ENCODE data around the gene TTLL7. TPM values are rescaled to one million over a fixed set of nuclear protein-coding genes. Genes with fewer than 3 reads are reported as not detected.

The TTLL7 gene
- total RNA-seq, 1 donor from 2014 or later: 0.79 TPM

GRCh38 chr1:84027368-84027767 is 28.4 kb upstream of the TTLL7 start:
- FAIRE-seq (no peak), DNase-seq (ENCODE audit: low read depth) (no peak)
- Histone ChIP-seq H3K27me3 (ENCODE audit: control insufficient read depth, insufficient read depth, low read length) (no peaks in the 10 kb centered on the region), H3K36me3 (ENCODE audit: control insufficient read depth, insufficient read depth, low read length) (no peaks in the 10 kb centered on the region), H3K4me3 (ENCODE audit: low read depth, low read length) (no peak overlapping the region)
- TF ChIP-seq CTCF (IDR thresholded peaks at IDR 0.05; ENCODE audit: insufficient read depth, low read length, severe bottlenecking): no peak

- no peak for FAIRE-seq
- no peak for DNase-seq (ENCODE audit: low read depth)
- Histone ChIP-seq H3K36me3 (ENCODE audit: control insufficient read depth, insufficient read depth, low read length) (no peaks in the 10 kb centered on the region), H3K4me3 (ENCODE audit: low read depth, low read length) (no peak overlapping the region), H3K27me3 (ENCODE audit: control insufficient read depth, insufficient read depth, low read length) (no peaks in the 10 kb centered on the region)
- no peak for TF ChIP-seq CTCF (IDR thresholded peaks at IDR 0.05; ENCODE audit: insufficient read depth, low read length, severe bottlenecking)
Measured at GRCh38 chr1:84025966-84026365, 27.0 kb upstream of the TTLL7 start.

GRCh38 chr1:84021822-84022221 is 22.9 kb upstream of the TTLL7 start:
- no peaks in the 10 kb centered on the region for H3K27me3 ChIP-seq (ENCODE audit: control insufficient read depth, insufficient read depth, low read length)
- no peak for DNase-seq (ENCODE audit: low read depth)
- H3K4me3 ChIP-seq (ENCODE audit: low read depth, low read length): no peak overlapping the region
- TF ChIP-seq CTCF (IDR thresholded peaks at IDR 0.05; ENCODE audit: insufficient read depth, low read length, severe bottlenecking): no peak
- no peaks in the 10 kb centered on the region for H3K36me3 ChIP-seq (ENCODE audit: control insufficient read depth, insufficient read depth, low read length)
- no peak for FAIRE-seq

GRCh38 chr1:84020151-84020550 is 21.2 kb upstream of the TTLL7 start:
- DNase-seq (ENCODE audit: low read depth) (no peak), FAIRE-seq (no peak)
- TF ChIP-seq CTCF (IDR thresholded peaks at IDR 0.05; ENCODE audit: insufficient read depth, low read length, severe bottlenecking): no peak
- Histone ChIP-seq H3K36me3 (ENCODE audit: control insufficient read depth, insufficient read depth, low read length) (no peaks in the 10 kb centered on the region), H3K27me3 (ENCODE audit: control insufficient read depth, insufficient read depth, low read length) (no peaks in the 10 kb centered on the region), H3K4me3 (ENCODE audit: low read depth, low read length) (no peak overlapping the region)

- Histone ChIP-seq H3K36me3 (ENCODE audit: control insufficient read depth, insufficient read depth, low read length) (no peaks in the 10 kb centered on the region), H3K4me3 (ENCODE audit: low read depth, low read length) (no peak overlapping the region), H3K27me3 (ENCODE audit: control insufficient read depth, insufficient read depth, low read length) (no peaks in the 10 kb centered on the region)
- FAIRE-seq (no peak), DNase-seq (ENCODE audit: low read depth) (no peak)
- no peak for TF ChIP-seq CTCF (IDR thresholded peaks at IDR 0.05; ENCODE audit: insufficient read depth, low read length, severe bottlenecking)
Measured at GRCh38 chr1:84019217-84019616, 20.3 kb upstream of the TTLL7 start.

GRCh38 chr1:84013708-84014107 is 14.8 kb upstream of the TTLL7 start:
- Histone ChIP-seq H3K4me3 (ENCODE audit: low read depth, low read length) (no peak overlapping the region), H3K27me3 (ENCODE audit: control insufficient read depth, insufficient read depth, low read length) (no peaks in the 10 kb centered on the region), H3K36me3 (ENCODE audit: control insufficient read depth, insufficient read depth, low read length) (no peaks in the 10 kb centered on the region)
- DNase-seq (ENCODE audit: low read depth) (no peak), FAIRE-seq (no peak)
- TF ChIP-seq CTCF (IDR thresholded peaks at IDR 0.05; ENCODE audit: insufficient read depth, low read length, severe bottlenecking): no peak

All from bronchial epithelial cell (primary cell).